Adrenal gland (tissue), 5 donors: Measurements from ENCODE around the gene TMTC4.
A peak's percentile ranks its signal among the peaks of the same experiment; 100 is the strongest.

Experiments used
- POLR2A ChIP-seq, 2 donors: fragments of 450-650 bp; IDR thresholded peaks; one replicate each; pipeline ENCODE4 v1.6.1; 2017; ENCODE audit warnings: antibody characterized with exemption in 2 of 2, mild to moderate bottlenecking in 2 of 2, moderate library complexity in 1 of 2
- TF ChIP-seq, protein P1 (sequence below), 6 experiments: fragments of 450-650 bp in 4 of 6; fragments of 200-600 bp in 2 of 6; sonication (generic) in 1 of 6; IDR thresholded peaks; 1 replicate in 5 of 6; 2 replicates in 1 of 6; pipeline versions ENCODE4 v1.5.1 to v1.8.0; 2016 to 2021; ENCODE audit warnings: antibody characterized with exemption in 6 of 6, mild to moderate bottlenecking in 2 of 6, moderate library complexity in 1 of 6
- donor health status: DM: no; HTN: no; CAD: no.

GRCh38 chr13:100694722-100695508, 20.3 kb upstream of the TMTC4 start:
- TF ChIP-seq, protein P1, sequence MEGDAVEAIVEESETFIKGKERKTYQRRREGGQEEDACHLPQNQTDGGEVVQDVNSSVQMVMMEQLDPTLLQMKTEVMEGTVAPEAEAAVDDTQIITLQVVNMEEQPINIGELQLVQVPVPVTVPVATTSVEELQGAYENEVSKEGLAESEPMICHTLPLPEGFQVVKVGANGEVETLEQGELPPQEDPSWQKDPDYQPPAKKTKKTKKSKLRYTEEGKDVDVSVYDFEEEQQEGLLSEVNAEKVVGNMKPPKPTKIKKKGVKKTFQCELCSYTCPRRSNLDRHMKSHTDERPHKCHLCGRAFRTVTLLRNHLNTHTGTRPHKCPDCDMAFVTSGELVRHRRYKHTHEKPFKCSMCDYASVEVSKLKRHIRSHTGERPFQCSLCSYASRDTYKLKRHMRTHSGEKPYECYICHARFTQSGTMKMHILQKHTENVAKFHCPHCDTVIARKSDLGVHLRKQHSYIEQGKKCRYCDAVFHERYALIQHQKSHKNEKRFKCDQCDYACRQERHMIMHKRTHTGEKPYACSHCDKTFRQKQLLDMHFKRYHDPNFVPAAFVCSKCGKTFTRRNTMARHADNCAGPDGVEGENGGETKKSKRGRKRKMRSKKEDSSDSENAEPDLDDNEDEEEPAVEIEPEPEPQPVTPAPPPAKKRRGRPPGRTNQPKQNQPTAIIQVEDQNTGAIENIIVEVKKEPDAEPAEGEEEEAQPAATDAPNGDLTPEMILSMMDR (IDR thresholded peaks at IDR 0.05), result peak; percentile 31 to 51 (median 42)
- no peak for TF ChIP-seq POLR2A (IDR thresholded peaks at IDR 0.05)
